Measurements from ENCODE around the gene GTF2IRD1.
A peak's percentile ranks its signal among the peaks of the same experiment; 100 is the strongest.

Gene GTF2IRD1

GRCh38 chr7:74462707-74463100 lies 9.0 kb downstream of the GTF2IRD1 start:
- no peak for DNase-seq (ENCODE audit: low read depth, low spot score)
- peak overlapping the region; percentile 11 for H3K27ac ChIP-seq

- H3K27ac ChIP-seq = peak overlapping the region; percentile 43
- DNase-seq (ENCODE audit: low read depth, low spot score) = no peak
These were observed 11.5 kb downstream of the GTF2IRD1 start for GRCh38 chr7:74464931-74465886.

GRCh38 chr7:74466196-74466813 lies 12.6 kb downstream of the GTF2IRD1 start:
- H3K27ac ChIP-seq = peak overlapping the region; percentile 43
- no peak for DNase-seq (ENCODE audit: low read depth, low spot score)

- H3K27ac ChIP-seq = no peak overlapping the region
- no peak for DNase-seq (ENCODE audit: low read depth, low spot score)
These were observed 14.2 kb downstream of the GTF2IRD1 start for GRCh38 chr7:74467876-74468275.

GRCh38 chr7:74470504-74470903 lies 16.8 kb downstream of the GTF2IRD1 start:
- no peak for DNase-seq (ENCODE audit: low read depth, low spot score)
- no peak overlapping the region for H3K27ac ChIP-seq

GRCh38 chr7:74473116-74473515 lies 19.4 kb downstream of the GTF2IRD1 start:
- peak overlapping the region; percentile 97 for H3K27ac ChIP-seq
- DNase-seq (ENCODE audit: low read depth, low spot score) = no peak

- DNase-seq (ENCODE audit: low read depth, low spot score) = no peak
- H3K27ac ChIP-seq = peak overlapping the region; percentile 97
These were observed 20.7 kb downstream of the GTF2IRD1 start for GRCh38 chr7:74474271-74474865.

GRCh38 chr7:74475243-74475986 lies 21.7 kb downstream of the GTF2IRD1 start:
- H3K27ac ChIP-seq = peak overlapping the region; percentile 97
- no peak for DNase-seq (ENCODE audit: low read depth, low spot score)

GRCh38 chr7:74475987-74476350 lies 22.3 kb downstream of the GTF2IRD1 start:
- no peak for DNase-seq (ENCODE audit: low read depth, low spot score)
- H3K27ac ChIP-seq = peak overlapping the region; percentile 97

GRCh38 chr7:74476626-74477025 lies 22.9 kb downstream of the GTF2IRD1 start:
- DNase-seq (ENCODE audit: low read depth, low spot score) = no peak
- peak overlapping the region; percentile 97 for H3K27ac ChIP-seq

GRCh38 chr7:74478671-74479065 lies 25.0 kb downstream of the GTF2IRD1 start:
- peak overlapping the region; percentile 97 for H3K27ac ChIP-seq
- DNase-seq (ENCODE audit: low read depth, low spot score) = no peak

GRCh38 chr7:74479066-74479781 lies 25.5 kb downstream of the GTF2IRD1 start:
- DNase-seq (ENCODE audit: low read depth, low spot score) = no peak

GRCh38 chr7:74479961-74480829 lies 26.5 kb downstream of the GTF2IRD1 start:
- peak overlapping the region; percentile 97 for H3K27ac ChIP-seq
- no peak for DNase-seq (ENCODE audit: low read depth, low spot score)

More at GRCh38 chr7:74479066-74479781, 25.5 kb downstream of the GTF2IRD1 start:
- peak overlapping the region; percentile 97 for H3K27ac ChIP-seq

- peak overlapping the region; percentile 97 for H3K27ac ChIP-seq
- no peak for DNase-seq (ENCODE audit: low read depth, low spot score)
These were observed 27.2 kb downstream of the GTF2IRD1 start for GRCh38 chr7:74480861-74481417.

GRCh38 chr7:74481458-74482196 lies 27.9 kb downstream of the GTF2IRD1 start:
- H3K27ac ChIP-seq = peak overlapping the region; percentile 97
- no peak for DNase-seq (ENCODE audit: low read depth, low spot score)

- peak overlapping the region; percentile 97 for H3K27ac ChIP-seq
- no peak for DNase-seq (ENCODE audit: low read depth, low spot score)
These were observed 28.4 kb downstream of the GTF2IRD1 start for GRCh38 chr7:74482197-74482467.

- no peak for DNase-seq (ENCODE audit: low read depth, low spot score)
- peak overlapping the region; percentile 97 for H3K27ac ChIP-seq
These were observed 29.1 kb downstream of the GTF2IRD1 start for GRCh38 chr7:74482629-74483401.
